GM19240 (cell line): ENCODE results near the gene KAT8.
"Not testable (repeated sequence)": the region's sequence is repeated elsewhere in the genome, so short reads cannot be mapped to it uniquely, and the experiment has no call there.

ENCODE experiments used
- DNase-seq: peaks from one replicate; pipeline ENCODE4 v3.0.0; 2011; ENCODE audit warnings: low spot score; ENCODE audit not compliant: insufficient read length

The KAT8 gene

DNA sequence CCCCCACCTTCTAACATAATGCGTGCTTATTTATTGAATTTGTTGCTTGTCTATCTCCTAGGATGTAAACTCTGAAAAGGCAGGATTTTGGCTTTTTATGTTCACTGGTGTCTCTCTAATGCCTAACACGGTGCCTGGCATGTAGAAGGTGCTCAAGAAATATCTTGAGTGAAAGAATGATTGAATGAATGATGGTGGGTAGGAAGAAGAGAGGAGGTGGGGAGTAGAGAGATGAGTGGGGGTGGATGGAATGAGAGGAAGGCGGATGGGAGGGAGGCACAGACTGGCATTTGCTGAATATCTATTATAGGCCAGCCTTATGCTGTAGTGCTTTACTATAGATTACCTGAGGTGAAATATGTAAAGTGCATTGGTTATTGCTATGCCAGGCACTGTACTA is 30.1 kb downstream of the KAT8 start:
- DNase-seq: no peak

DNA sequence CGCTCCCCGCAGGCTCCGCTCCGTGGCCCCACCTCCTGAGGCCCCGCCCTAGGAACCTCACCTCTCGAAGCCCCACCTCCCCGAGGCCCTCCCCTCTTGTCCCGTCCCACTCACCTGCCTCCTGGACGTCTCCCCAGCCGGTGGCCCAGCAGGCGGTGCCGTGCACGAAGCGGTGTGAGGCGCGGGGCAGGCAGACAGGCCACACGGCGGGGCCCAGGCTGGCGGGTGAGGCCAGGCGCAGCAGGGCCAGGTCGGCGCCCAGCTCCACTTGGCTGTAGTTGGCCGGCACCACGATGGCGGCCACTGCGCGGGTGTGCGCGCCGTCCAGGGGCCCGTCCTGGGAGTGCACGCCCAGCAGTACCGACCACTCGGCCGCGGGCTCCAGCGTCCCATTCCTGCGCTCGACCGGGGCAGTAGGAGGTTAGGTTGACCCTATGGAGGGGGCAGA is 30.8 kb downstream of the KAT8 start:
- no peak for DNase-seq

- DNase-seq: no peak
These were observed 31.4 kb downstream of the KAT8 start for GRCh38 chr16:31148896-31149295.

GRCh38 chr16:31149332-31149731 is 31.9 kb downstream of the KAT8 start:
- no peak for DNase-seq

DNA sequence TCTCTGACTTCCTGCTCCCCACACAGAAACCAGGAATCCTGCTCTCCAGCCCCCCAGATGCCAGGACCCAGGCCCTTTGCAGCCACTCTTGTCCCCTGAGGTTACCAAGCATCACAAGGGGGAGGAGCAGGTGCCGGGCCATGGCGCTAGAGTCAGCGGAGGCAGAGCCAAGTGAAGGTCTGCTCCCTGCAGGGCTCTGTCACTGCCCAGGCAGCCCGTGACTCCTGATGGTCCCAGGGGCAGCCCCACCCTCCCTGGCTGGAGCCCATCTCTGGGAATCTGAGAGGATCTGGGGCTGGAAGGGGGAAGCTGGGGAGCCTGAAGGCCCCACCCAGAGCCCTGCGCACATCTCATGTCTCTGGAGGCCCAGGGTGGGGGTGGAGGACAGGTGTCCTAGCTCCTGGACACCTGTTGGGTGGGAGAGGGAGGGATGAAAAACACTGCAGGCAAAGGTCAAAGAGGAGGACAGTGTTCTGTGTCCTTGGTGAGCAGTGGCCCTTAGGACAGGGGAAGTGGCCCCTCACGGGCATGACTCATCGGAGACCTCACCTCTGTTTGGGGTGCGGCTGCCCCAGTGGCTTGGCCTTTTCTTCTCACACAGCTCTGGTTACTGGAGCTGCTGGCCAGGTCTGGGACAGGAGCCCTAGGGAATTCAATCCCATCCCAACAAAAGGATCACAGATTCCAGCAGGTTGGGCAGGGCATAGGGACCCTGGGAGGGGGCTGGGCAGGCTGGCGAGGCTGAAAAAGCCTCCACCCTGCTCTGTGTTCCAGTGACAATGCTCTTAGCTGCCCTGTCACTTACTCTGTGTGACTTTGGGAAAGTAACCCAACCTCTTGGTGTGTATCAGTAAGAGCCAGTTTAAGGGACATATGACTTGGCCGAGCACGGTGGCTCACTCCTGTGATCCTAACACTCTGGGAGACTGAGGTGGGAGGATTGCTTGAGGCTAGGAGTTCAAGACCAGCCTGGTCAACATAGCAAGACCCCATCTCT is 32.7 kb downstream of the KAT8 start, which contains the start of gene PRSS36:
Gene PRSS36, minus strand, starts transcription at position 173 of the 997 bp plus-strand sequence. Its CDS starts 31 bp downstream, at position 142.
- DNase-seq: no peak

DNA sequence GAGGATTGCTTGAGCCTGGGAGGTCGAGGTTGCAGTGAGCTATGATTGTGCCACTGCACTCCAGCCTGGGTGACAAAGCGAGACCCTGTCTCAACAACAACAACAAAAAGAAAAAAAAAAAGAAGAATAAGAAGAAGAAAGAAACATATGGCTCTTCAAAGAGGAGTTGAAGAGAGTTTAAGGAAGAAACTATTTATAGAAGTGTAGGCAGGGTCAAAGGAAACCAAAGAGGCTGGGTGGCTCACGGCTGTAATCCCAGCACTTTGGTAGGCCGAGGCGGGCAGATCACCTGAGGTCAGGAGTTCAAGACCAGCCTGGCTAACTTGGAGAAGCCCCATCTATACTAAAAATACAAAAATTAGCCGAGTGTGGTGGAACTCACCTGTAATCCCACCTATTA is 33.5 kb downstream of the KAT8 start:
- DNase-seq: not testable (repeated sequence)

DNA sequence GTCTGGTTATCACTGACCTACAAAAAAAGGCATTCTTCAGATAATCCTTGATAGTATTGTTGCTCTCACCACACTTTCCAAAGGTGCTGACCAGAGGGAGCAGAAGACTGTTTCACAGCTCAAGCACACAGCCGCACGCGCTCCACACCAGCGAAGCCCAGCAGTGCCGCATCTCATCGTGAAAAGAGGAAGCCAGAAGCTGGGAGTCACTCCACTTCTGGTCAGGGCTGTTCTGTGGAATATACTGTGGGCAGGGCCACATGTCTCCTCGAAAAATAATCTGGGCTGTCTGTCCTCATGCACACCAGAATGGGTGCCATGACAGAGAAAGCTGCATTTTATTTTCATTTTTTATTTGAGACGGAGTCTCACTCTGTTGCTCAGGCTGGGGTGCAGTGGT is 39.7 kb downstream of the KAT8 start:
- no peak for DNase-seq

- no peak for DNase-seq
These were observed 49.9 kb downstream of the KAT8 start for GRCh38 chr16:31167315-31167714.

- DNase-seq: no peak
These were observed 51.4 kb downstream of the KAT8 start for GRCh38 chr16:31168848-31169247.

- DNase-seq: not testable (repeated sequence)
These were observed 52.6 kb downstream of the KAT8 start for GRCh38 chr16:31170048-31170447.

DNA sequence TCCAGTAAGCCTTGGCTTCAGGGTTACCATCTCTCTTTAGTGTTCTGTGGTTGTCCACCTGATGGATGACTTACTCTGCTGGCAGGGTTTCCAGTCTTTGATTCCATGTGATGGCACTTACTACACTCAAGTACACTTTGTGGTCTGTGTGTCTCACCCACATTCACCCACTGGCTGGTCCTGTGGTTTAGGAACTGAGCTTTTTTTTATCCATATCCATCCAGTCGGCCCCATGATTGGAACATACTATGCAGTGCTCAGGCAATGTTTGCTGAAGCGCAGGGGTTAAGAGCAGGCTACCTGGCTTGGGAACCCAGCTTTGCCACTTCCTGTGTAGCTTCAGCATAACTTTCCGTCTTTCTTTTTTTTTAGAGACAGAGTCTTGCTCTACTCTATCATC is 59.7 kb downstream of the KAT8 start:
- no peak for DNase-seq

DNA sequence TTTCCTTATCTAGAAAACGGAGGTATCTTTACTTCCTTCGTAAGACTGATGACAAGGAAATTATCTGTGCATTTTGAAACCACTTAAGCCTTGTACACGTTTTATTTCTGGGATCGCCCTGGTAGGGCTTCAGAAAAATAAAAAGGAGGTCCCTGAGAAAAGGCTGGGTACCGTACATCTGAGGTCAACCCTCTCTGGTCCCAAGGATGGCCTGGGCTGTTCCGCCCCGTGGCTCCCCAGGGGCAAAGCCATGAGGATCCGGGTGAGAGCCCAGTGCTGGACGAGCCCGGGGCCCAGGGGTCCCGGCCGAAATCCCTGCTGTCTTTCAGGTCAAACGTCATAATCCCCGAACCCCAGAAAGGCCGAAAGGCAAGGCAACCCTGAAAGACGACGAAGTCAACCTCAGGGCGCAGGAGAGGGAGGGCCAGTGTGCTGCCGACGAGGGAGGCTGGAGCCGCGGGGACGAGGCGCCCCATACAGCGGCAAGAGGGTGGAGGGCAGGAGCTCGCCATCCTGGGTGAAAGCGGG is 61.8 kb downstream of the KAT8 start:
- no peak for DNase-seq

DNA sequence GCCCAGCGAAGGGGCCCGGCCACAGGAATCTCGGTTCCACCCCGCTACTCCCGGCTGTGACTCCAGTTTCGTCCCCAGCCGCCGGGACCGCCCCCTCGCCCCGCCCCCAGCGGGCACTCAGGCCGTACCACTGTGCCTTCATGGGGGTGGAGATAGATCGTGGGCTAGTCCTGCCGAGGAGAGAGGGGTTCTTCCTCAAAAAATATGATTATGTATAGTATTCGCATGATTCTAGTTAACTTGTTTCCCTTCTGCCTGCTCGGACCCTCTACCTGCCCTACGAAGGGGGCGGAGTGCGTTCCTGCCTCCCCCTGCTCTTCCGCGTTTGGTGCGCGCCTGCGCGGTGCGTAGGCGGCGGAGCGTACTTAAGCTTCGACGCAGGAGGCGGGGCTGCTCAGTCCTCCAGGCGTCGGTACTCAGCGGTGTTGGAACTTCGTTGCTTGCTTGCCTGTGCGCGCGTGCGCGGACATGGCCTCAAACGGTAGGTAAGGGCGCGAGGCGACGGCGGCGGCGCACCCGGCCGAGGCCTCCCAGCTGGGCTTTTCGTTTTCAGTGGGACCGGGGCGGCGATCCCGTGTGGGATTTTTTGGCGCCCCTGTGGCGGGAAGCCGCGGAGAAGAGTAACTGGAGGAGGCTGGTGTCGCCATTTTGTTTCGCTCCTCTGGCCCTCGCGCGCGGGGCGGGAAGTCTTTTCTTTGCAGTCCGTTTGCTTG is 62.4 kb downstream of the KAT8 start, which contains the start of gene FUS:
Gene FUS, plus strand, starts transcription at position 393 of the 713 bp plus-strand sequence. Its CDS starts 76 bp downstream, at position 469.
- DNase-seq: peak; percentile 81
